HG02970 (cell line): Measurements from ENCODE around the gene GPR137C.
"Not testable (repeated sequence)": the region's sequence is repeated elsewhere in the genome, so short reads cannot be mapped to it uniquely, and the experiment has no call there.

Source experiments
- ATAC-seq: cut with Tn5 transposase; IDR thresholded peaks from one replicate; pipeline ENCODE4 v1.9.1; 2021; ENCODE audit warnings: mild to moderate bottlenecking, moderate library complexity, moderate number of reproducible peaks; ENCODE audit not compliant: unreplicated experiment, low FRiP score

Gene GPR137C

GRCh38 chr14:52558688-52559087, 6.1 kb downstream of the GPR137C start:
- no peak for ATAC-seq

- ATAC-seq, result no peak
Measured at GRCh38 chr14:52563120-52563519, 10.5 kb downstream of the GPR137C start.

DNA sequence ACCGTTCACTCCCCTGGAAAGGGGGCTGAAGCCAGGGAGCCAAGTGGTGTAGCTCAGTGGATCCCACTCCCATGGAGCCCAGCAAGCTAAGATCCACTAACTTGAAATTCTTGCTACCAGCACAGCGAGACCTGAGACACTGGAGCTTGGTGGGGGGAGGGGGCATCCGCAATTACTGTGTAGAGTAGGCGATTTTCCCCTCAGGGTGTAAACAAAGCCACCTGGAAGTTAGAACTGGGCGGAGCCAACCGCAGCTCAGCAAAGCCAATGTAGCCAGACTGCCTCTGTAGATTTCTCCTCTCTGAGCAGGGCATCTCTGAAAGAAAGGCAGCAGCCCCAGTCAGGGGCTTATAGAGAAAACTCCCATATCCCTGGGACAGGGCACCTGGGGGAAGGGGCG, 15.8 kb downstream of the GPR137C start:
- ATAC-seq, result not testable (repeated sequence)

- no peak for ATAC-seq
Measured at GRCh38 chr14:52575858-52576257, 23.2 kb downstream of the GPR137C start.

DNA sequence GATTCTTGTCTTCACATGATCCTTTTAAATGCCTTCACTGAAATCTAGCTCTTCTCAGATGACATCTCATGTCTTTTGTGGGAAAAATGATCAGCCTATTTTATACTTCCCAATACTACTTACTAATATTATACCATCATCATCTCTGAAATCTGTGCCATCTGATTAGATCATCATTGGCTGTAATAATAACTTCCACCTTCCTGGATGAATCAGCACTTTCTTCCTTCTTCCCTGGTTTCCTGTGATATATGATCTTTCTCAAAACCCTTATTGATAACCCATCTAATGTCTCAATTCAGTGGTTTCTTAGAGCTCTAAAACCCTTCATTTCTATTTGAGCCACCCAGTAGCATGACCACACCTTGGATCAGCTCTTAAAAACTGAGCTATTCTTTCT, 30.9 kb downstream of the GPR137C start:
- ATAC-seq, result no peak

GRCh38 chr14:52589646-52590045, 37.0 kb downstream of the GPR137C start:
- no peak for ATAC-seq

DNA sequence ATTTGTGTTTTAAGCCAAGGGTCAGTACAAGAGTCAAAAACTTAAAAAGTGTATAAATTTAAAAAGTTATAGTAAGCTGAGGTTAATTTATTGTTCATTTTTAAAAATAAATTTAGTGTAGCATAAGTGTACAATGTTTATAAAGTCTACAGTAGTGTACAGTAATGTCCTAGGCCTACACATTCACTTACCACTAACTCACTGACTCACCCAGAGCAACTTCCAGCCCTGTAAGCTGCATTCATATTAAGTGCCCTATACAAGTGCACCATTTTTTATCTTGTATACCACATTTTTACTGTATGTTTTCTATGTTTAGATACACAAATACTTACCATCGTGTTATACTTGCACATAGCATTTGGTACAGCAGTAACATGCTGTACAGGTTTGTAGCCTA, 37.7 kb downstream of the GPR137C start:
- ATAC-seq, result no peak

- ATAC-seq, result no peak
Measured at GRCh38 chr14:52596320-52596719, 43.7 kb downstream of the GPR137C start.

DNA sequence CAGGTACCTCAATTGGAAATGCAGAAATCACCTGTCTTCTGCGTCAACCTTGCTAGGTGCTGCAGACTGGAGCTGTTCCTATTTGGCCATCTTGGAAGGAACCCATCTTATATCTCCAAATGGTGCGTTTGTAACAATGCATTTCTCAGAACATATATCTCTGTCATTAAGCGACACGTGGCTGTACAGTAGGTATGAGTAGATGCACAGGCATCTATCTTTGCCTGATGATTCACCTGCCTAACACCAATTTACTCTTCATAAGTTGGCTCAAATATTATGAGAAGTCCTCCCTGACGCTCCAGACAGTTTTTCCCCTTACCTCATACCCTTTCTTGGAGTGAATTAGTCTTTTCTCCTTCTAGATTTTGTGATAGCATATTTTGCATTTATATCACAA, 44.2 kb downstream of the GPR137C start:
- no peak for ATAC-seq

- no peak for ATAC-seq
Measured at GRCh38 chr14:52598568-52598967, 45.9 kb downstream of the GPR137C start.

- no peak for ATAC-seq
Measured at GRCh38 chr14:52599974-52600373, 47.3 kb downstream of the GPR137C start.

- ATAC-seq, result no peak
Measured at GRCh38 chr14:52602131-52602530, 49.5 kb downstream of the GPR137C start.

DNA sequence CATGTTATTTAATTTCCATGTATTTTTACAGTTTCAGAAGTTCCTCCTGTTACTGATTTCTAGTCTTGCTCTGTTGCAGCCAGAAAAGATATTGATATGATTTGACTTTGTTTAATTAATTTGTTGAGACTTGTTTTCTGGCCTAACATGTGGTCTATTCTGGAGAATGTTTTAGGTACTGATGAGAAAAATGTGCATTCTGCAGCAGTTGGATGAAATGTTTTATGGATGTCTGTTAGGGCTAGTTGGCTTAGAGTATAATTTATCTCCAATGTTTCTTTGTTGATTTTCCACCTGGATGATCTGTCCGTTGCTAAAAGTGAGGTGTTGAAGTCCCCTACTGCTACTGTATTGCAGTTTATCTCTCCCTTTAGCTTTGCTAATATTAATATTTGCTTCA, 54.4 kb downstream of the GPR137C start:
- ATAC-seq, result no peak

GRCh38 chr14:52609445-52610044, 56.9 kb downstream of the GPR137C start:
- ATAC-seq, result no peak

DNA sequence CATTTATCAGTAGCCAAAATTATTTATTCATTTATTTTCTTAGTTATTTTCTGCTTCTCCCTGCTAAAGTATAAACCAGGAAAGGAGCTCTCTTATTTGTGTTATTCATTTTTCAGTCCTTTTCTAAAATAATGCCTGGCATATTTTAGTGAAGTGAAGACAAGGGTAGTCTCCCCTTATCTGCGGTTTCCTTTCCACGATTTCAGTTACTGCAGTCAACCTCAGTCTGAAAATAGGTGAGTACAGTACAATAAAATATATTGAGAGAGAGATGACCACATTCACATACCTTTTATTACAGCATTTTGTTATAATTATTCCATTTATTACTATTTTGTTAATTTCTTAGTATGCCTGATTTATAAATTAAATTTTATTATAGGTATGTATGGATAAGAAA, 57.6 kb downstream of the GPR137C start:
- ATAC-seq, result no peak

- no peak for ATAC-seq
Measured at GRCh38 chr14:52618602-52619001, 66.0 kb downstream of the GPR137C start.

- no peak for ATAC-seq
Measured at GRCh38 chr14:52619687-52620086, 67.1 kb downstream of the GPR137C start.

DNA sequence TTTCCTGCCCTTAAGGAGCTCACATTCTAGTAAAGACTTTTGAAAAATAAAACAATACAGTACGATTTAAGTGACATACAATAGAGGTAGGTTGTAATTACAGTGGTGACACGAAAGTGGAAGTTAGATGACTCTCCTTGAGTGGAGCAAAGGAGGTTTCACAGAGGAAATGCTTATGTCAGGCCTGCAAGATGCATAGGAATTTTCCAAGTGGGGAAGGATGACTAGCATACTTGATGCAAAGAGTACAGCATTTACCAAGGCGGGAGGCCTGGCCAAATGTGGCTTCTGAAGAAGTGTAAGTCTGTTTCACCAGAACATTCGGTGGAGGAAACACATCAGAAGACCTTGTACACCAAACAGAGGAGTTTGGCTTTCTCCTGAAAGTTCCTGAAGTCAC, 87.5 kb downstream of the GPR137C start:
- no peak for ATAC-seq

DNA sequence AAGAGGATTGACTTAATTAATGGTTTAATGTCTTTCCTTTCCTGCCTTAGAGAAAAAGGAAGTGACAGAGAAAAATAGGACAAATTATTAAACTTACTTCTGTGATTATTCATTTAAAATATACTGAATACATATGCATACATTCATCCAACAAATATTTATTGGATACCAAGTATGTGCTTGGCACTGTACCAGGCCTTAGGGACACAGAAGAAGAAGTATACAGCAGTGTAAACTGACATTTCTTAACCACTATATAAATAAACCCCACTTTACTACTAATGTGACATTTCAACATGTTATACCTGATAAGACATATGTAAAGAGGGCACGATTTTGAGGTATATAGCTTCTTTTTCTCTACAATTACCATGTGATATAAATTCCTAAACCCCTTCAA, 89.1 kb downstream of the GPR137C start:
- no peak for ATAC-seq

DNA sequence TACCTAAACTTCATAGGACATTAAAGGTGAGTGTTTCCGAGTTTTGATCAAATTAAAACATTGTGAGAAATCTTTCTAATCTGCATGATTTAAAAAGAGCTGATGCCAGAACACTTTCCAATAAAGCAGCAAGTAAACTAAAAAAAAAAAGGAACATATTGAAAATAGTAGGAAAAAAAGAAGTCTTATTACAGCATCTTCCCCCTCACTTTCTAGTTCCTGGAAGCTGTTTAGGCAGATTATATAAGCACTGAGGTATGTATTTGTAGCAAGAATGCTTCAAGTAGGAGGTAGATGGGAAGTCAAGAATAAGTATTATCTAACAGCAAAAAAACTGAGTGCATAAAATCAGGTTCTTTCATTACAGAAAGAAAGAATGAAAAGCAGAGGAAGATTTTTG, 96.9 kb downstream of the GPR137C start:
- ATAC-seq, result no peak

DNA sequence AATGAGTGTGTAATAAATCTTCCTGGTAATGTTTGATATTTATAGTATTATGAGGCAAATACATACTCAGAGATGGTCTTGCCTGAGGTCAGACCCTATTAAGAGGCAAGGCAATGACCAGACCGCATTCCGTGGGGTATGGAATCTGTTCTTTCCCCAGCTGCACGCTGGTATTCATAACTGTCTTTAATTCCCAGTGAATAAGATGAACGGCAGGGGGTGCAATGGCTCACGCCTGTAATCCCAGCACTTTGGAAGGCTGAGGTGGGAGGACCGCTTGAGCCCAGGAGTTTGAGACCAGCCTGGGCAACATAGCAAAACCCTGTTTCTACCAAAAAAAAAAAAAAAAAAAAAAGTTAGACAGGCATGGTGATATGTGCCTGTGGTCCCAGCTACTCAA, 98.1 kb downstream of the GPR137C start:
- ATAC-seq, result no peak

DNA sequence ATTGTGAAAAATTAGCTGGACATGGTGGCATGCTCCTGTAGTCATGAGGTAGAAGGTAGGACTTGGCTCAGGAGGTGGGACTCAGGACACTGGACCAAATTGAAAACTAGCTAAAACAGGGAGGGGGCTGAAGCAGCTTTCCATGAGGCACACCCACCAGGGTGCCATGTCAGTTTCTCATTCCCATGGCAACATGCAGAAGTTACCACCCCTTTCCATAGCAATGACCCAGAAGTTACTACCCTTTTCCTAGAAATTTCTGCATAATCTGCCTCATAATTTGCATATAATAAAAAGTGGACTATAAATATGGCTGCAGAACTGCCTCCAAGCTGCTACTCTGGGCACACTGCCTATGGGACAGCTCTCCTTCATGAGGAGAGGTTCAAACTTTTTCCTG, 104.3 kb downstream of the GPR137C start:
- no peak for ATAC-seq

GRCh38 chr14:52660325-52660724, 107.7 kb downstream of the GPR137C start:
- ATAC-seq, result no peak
